ENCODE data around the gene CIAO2A.

CIAO2A gene

GRCh38 chr15:64072812-64073211 lies 20.8 kb downstream of the CIAO2A start:
- ATAC-seq (ENCODE audit: insufficient read depth, low read depth) (no peak), DNase-seq (no peak)
- H3K9me3 ChIP-seq (ENCODE audit: insufficient read depth, low read length, severe bottlenecking), result no peaks in the 10 kb centered on the region
- H3K4me2 ChIP-seq (ENCODE audit: insufficient read depth, low read length), result no peak overlapping the region
- peaks cover 3% of the 10 kb centered on the region; the same call in 1 of the 2 replicates for H3K79me2 ChIP-seq (ENCODE audit: insufficient read depth, low read length)
- no peaks in the 10 kb centered on the region for H3K4me1 ChIP-seq (ENCODE audit: insufficient read depth, low read length)
- H3K36me3 ChIP-seq (ENCODE audit: insufficient read depth, low read length), result peaks cover 24% of the 10 kb centered on the region
- H3K27me3 ChIP-seq (ENCODE audit: insufficient read depth, low read length, poor library complexity), result no peaks in the 10 kb centered on the region
- H4K20me1 ChIP-seq (ENCODE audit: insufficient read depth, low read length), result no peaks in the 10 kb centered on the region
- no peak overlapping the region for H2AFZ ChIP-seq (ENCODE audit: low read depth, low read length)
- TF ChIP-seq EZH2 (IDR thresholded peaks at IDR 0.05; ENCODE audit: borderline replicate concordance, low read depth, low read length, severe bottlenecking), result no peak
- TF ChIP-seq CTCF (IDR thresholded peaks at IDR 0.05; ENCODE audit: borderline replicate concordance, extremely low read depth, low read length, poor library complexity, severe bottlenecking), result no peak
- H3K27ac ChIP-seq (ENCODE audit: low read length), result no peak overlapping the region
- H3K9ac ChIP-seq (ENCODE audit: low read depth, low read length), result no peak overlapping the region
- H3K4me3 ChIP-seq (ENCODE audit: low read depth in 1 of 2, low read length in 2 of 2), result no peak overlapping the region

- no peak overlapping the region for H3K9ac ChIP-seq (ENCODE audit: low read depth, low read length)
- H3K9me3 ChIP-seq (ENCODE audit: insufficient read depth, low read length, severe bottlenecking), result no peaks in the 10 kb centered on the region
- no peak overlapping the region for H3K4me2 ChIP-seq (ENCODE audit: insufficient read depth, low read length)
- DNase-seq (no peak), ATAC-seq (ENCODE audit: insufficient read depth, low read depth) (no peak)
- H3K4me1 ChIP-seq (ENCODE audit: insufficient read depth, low read length), result no peaks in the 10 kb centered on the region
- H2AFZ ChIP-seq (ENCODE audit: low read depth, low read length), result no peak overlapping the region
- H3K27me3 ChIP-seq (ENCODE audit: insufficient read depth, low read length, poor library complexity), result no peaks in the 10 kb centered on the region
- H3K27ac ChIP-seq (ENCODE audit: low read length), result no peak overlapping the region
- H4K20me1 ChIP-seq (ENCODE audit: insufficient read depth, low read length), result no peaks in the 10 kb centered on the region
- H3K4me3 ChIP-seq (ENCODE audit: low read depth in 1 of 2, low read length in 2 of 2), result no peak overlapping the region
- H3K79me2 ChIP-seq (ENCODE audit: insufficient read depth, low read length), result no peaks in the 10 kb centered on the region
- TF ChIP-seq EZH2 (IDR thresholded peaks at IDR 0.05; ENCODE audit: borderline replicate concordance, low read depth, low read length, severe bottlenecking) (no peak), CTCF (IDR thresholded peaks at IDR 0.05; ENCODE audit: borderline replicate concordance, extremely low read depth, low read length, poor library complexity, severe bottlenecking) (no peak)
- peaks cover 24% of the 10 kb centered on the region for H3K36me3 ChIP-seq (ENCODE audit: insufficient read depth, low read length)
Measured at GRCh38 chr15:64071931-64072765, 21.5 kb downstream of the CIAO2A start.

GRCh38 chr15:64070965-64071851 lies 22.4 kb downstream of the CIAO2A start:
- H3K4me3 ChIP-seq (ENCODE audit: low read depth in 1 of 2, low read length in 2 of 2), result no peak overlapping the region
- H3K9ac ChIP-seq (ENCODE audit: low read depth, low read length), result no peak overlapping the region
- no peaks in the 10 kb centered on the region for H3K27me3 ChIP-seq (ENCODE audit: insufficient read depth, low read length, poor library complexity)
- H3K9me3 ChIP-seq (ENCODE audit: insufficient read depth, low read length, severe bottlenecking), result no peaks in the 10 kb centered on the region
- H3K4me1 ChIP-seq (ENCODE audit: insufficient read depth, low read length), result no peaks in the 10 kb centered on the region
- H3K36me3 ChIP-seq (ENCODE audit: insufficient read depth, low read length), result peaks cover 24% of the 10 kb centered on the region
- no peaks in the 10 kb centered on the region for H3K79me2 ChIP-seq (ENCODE audit: insufficient read depth, low read length)
- no peak overlapping the region for H3K27ac ChIP-seq (ENCODE audit: low read length)
- H4K20me1 ChIP-seq (ENCODE audit: insufficient read depth, low read length), result no peaks in the 10 kb centered on the region
- no peak overlapping the region for H2AFZ ChIP-seq (ENCODE audit: low read depth, low read length)
- TF ChIP-seq EZH2 (IDR thresholded peaks at IDR 0.05; ENCODE audit: borderline replicate concordance, low read depth, low read length, severe bottlenecking), result no peak
- no peak for TF ChIP-seq CTCF (IDR thresholded peaks at IDR 0.05; ENCODE audit: borderline replicate concordance, extremely low read depth, low read length, poor library complexity, severe bottlenecking)
- ATAC-seq (ENCODE audit: insufficient read depth, low read depth) (no peak), DNase-seq (no peak)
- no peak overlapping the region for H3K4me2 ChIP-seq (ENCODE audit: insufficient read depth, low read length)
